Stomach (tissue), 4 donors: Measurements from ENCODE around the gene ZNF609.

Source experiments
- POLR2A ChIP-seq, 4 donors: fragments of 450-650 bp; IDR thresholded peaks; one replicate each; pipeline ENCODE4 v1.6.1; 2016; ENCODE audit warnings: antibody characterized with exemption in 4 of 4, control low read depth in 2 of 4, mild to moderate bottlenecking in 1 of 4, moderate library complexity in 1 of 4
- POLR2AphosphoS5 ChIP-seq, 3 donors: sonication (generic); formaldehyde crosslinking; IDR thresholded peaks; one replicate each; pipeline ENCODE4 v1.6.1; 2016; ENCODE audit warnings: antibody characterized with exemption in 3 of 3
- TF ChIP-seq, protein P1 (sequence below), 7 experiments: fragments of 450-650 bp in 4 of 7; fragments of 200-600 bp in 3 of 7; sonication (generic) in 3 of 7; IDR thresholded peaks; one replicate each; pipeline ENCODE4 v1.5.1; 2016 to 2019; ENCODE audit warnings: antibody characterized with exemption in 7 of 7, control low read depth in 2 of 7, mild to moderate bottlenecking in 1 of 7

DNA sequence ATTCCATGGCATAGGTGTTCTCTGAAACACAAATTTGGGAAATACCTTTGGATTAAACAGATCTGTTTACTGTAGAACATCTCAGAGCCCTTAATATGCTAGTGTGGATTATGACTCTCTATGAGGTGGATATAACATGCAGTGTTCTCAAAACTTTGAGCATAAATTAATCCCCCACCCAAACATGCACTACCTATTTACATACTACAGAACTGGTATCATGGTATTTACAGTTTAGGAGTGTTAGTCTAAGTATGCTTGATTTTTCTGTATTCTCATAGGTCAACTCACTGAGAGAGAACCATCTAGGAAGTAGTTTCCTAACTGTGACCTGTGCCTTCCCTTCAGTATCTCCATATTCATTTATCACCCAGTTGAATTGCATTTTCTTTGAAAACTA, 30.9 kb upstream of the ZNF609 start:
- TF ChIP-seq POLR2A (IDR thresholded peaks at IDR 0.05) (no peak), POLR2AphosphoS5 (IDR thresholded peaks at IDR 0.05) (no peak)
- TF ChIP-seq, protein P1, sequence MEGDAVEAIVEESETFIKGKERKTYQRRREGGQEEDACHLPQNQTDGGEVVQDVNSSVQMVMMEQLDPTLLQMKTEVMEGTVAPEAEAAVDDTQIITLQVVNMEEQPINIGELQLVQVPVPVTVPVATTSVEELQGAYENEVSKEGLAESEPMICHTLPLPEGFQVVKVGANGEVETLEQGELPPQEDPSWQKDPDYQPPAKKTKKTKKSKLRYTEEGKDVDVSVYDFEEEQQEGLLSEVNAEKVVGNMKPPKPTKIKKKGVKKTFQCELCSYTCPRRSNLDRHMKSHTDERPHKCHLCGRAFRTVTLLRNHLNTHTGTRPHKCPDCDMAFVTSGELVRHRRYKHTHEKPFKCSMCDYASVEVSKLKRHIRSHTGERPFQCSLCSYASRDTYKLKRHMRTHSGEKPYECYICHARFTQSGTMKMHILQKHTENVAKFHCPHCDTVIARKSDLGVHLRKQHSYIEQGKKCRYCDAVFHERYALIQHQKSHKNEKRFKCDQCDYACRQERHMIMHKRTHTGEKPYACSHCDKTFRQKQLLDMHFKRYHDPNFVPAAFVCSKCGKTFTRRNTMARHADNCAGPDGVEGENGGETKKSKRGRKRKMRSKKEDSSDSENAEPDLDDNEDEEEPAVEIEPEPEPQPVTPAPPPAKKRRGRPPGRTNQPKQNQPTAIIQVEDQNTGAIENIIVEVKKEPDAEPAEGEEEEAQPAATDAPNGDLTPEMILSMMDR (IDR thresholded peaks at IDR 0.05), result no peak
